Natural killer cell (primary cell): ENCODE results near the gene CFAP54. TPM values are rescaled to one million over a fixed set of nuclear protein-coding genes. Genes with fewer than 3 reads are reported as not detected.

ENCODE experiments used
- ATAC-seq, 3 donors: fragments of 150-1000 bp in 2 of 3; fragments of 200-7000 bp in 1 of 3; cut with Tn5 transposase; 1 replicate in 1 of 3; 2 replicates in 2 of 3; pipeline ENCODE4 v1.10.0; 2021; ENCODE audit warnings: mild to moderate bottlenecking in 2 of 3, moderate library complexity in 2 of 3
- DNase-seq, 2 donors: peaks; one replicate each; pipeline versions ENCODE4 v3.0.0 to v3.0.0-alpha.2; 2013 to 2021; ENCODE audit warnings: mixed read lengths in 1 of 2
- H3K27ac ChIP-seq: one replicate; pipeline ENCODE4 v1.5.1; 2013; ENCODE audit warnings: mild to moderate bottlenecking, low read length
- H3K27me3 ChIP-seq: one replicate; pipeline ENCODE4 v1.6.1; 2013; ENCODE audit warnings: low read length; ENCODE audit not compliant: control insufficient read depth, insufficient read depth
- H3K36me3 ChIP-seq: one replicate; pipeline ENCODE4 v1.6.1; 2013; ENCODE audit warnings: low read length; ENCODE audit not compliant: control insufficient read depth, insufficient read depth
- H3K4me1 ChIP-seq: one replicate; pipeline ENCODE4 v1.6.1; 2013; ENCODE audit warnings: low read length; ENCODE audit not compliant: control insufficient read depth, insufficient read depth
- H3K4me3 ChIP-seq: one replicate; pipeline ENCODE4 v1.5.1; 2013; ENCODE audit warnings: low read length
- H3K9me3 ChIP-seq: one replicate; pipeline ENCODE4 v1.6.1; 2013; ENCODE audit warnings: low read length; ENCODE audit not compliant: control insufficient read depth, insufficient read depth
- H3K27ac Mint-ChIP-seq, 2 donors: one replicate each; pipeline ENCODE4 v1.8.0; 2022; ENCODE audit warnings: mild to moderate bottlenecking in 2 of 2, mixed read lengths in 2 of 2, moderate library complexity in 1 of 2
- H3K27me3 Mint-ChIP-seq, 2 donors: one replicate each; pipeline ENCODE4 v1.8.0; 2022; ENCODE audit warnings: low read depth in 2 of 2, mixed read lengths in 2 of 2
- H3K36me3 Mint-ChIP-seq: one replicate; pipeline ENCODE4 v1.8.0; 2022; ENCODE audit warnings: mixed read lengths
- H3K4me1 Mint-ChIP-seq, 2 donors: one replicate each; pipeline ENCODE4 v1.8.0; 2022; ENCODE audit warnings: mixed read lengths in 2 of 2
- H3K4me3 Mint-ChIP-seq: one replicate; pipeline ENCODE4 v1.8.0; 2022; ENCODE audit warnings: mild to moderate bottlenecking, moderate library complexity, mixed read lengths
- H3K9me3 Mint-ChIP-seq, 2 donors: one replicate each; pipeline ENCODE4 v1.8.0; 2022; ENCODE audit warnings: mixed read lengths in 2 of 2
- WGBS: methylation state at CpG from one replicate; pipeline ENCODE4 v1.1.7; 2013; ENCODE audit warnings: missing lambda C conversion rate; ENCODE audit not compliant: insufficient coverage; 5-methylcytosine and 5-hydroxymethylcytosine counted together
- intact Hi-C: fragments of 100-400 bp; cut with micrococcal nuclease; formaldehyde crosslinking; loops from one replicate; pipeline ENCODE4 v1.14.2; 2022
- total RNA-seq, 4 donors: library from RNA; stranded (reverse); fragments of 120-200 nt in 1 of 4; gene quantifications; one replicate each; pipeline versions ENCODE4 v1.2.3 to v1.2.4, GENCODE V29; 2013 to 2022
- TF ChIP-seq, protein P1 (sequence below): fragments of 200-600 bp; IDR thresholded peaks from one replicate; pipeline ENCODE4 v1.8.0; 2022; ENCODE audit warnings: antibody characterized with exemption

Gene CFAP54
- total RNA-seq, 3 donors from 2014 or later (not counting 1 experiment from before 2014, with no cell fraction given): 0.56 to 1.5 (median 1.2) TPM

DNA sequence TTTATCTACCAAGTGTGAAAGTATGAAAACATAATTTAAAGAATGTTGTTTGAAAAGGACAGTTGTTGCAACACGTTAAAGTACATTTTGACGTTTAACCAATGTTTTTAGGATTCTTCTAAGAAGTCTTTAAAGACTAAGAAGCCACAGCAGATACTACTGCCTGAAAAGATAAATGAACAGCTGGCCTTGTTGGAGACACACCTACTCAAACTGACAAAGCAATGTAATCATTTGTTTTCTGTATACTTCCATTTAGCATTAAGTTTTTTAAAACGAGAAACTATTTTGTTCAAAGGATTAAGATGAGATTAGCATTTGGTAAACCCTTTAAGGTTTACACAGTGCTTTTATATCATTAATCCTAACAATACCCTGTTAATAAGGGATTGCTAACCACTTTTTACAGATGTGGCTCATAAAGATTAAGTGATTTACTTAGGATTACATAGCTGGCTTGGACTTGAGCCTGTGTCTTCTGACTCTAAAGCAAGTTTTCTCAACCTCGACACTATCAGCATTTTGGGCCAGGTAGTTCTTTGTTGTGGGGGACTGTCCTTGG lies 134.4 kb downstream of the CFAP54 start:
- no peak for ATAC-seq
- Mint-ChIP-seq H3K27ac (no peak overlapping the region), H3K36me3 (no peaks in the 10 kb centered on the region), H3K9me3 (no peaks in the 10 kb centered on the region), H3K27me3 (peaks cover 6 to 28% of the 10 kb centered on the region in 2 donors), H3K4me3 (no peak overlapping the region), H3K4me1 (no peaks in the 10 kb centered on the region)
- TF ChIP-seq, protein P1, sequence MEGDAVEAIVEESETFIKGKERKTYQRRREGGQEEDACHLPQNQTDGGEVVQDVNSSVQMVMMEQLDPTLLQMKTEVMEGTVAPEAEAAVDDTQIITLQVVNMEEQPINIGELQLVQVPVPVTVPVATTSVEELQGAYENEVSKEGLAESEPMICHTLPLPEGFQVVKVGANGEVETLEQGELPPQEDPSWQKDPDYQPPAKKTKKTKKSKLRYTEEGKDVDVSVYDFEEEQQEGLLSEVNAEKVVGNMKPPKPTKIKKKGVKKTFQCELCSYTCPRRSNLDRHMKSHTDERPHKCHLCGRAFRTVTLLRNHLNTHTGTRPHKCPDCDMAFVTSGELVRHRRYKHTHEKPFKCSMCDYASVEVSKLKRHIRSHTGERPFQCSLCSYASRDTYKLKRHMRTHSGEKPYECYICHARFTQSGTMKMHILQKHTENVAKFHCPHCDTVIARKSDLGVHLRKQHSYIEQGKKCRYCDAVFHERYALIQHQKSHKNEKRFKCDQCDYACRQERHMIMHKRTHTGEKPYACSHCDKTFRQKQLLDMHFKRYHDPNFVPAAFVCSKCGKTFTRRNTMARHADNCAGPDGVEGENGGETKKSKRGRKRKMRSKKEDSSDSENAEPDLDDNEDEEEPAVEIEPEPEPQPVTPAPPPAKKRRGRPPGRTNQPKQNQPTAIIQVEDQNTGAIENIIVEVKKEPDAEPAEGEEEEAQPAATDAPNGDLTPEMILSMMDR: no peak
- Histone ChIP-seq H3K4me3 (no peak overlapping the region), H3K9me3 (no peaks in the 10 kb centered on the region), H3K4me1 (no peaks in the 10 kb centered on the region), H3K27me3 (no peaks in the 10 kb centered on the region), H3K27ac (no peak overlapping the region), H3K36me3 (no peaks in the 10 kb centered on the region)
- intact Hi-C loops: no loop called here
- WGBS: 90% methylated on average over 3 of the region's 4 CpGs
- no peak for DNase-seq

DNA sequence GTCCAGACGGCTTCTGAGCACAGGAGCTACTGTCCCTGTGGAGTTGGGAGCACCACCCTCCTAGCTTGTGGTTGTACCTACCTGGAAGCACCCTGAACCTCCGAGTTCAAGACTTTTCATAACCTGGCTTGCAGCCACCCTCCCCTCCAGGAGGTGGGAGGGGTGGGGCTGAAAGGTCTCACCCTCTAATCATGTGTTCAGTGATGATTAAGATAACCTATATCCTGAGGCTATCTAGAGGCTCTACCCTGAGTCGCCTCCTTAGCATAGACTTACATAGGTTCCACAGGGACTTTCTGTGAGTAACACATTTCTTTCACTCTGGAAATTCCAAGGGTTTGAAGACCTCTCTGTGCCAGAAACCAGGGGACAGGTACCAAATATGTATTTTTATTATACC lies 146.5 kb downstream of the CFAP54 start:
- H3K4me3 Mint-ChIP-seq: no peak overlapping the region
- WGBS: 89% methylated on average over 2 of the region's 3 CpGs
- intact Hi-C loops: no loop called here
- H3K4me1 ChIP-seq: no peaks in the 10 kb centered on the region
- ATAC-seq (no peak), DNase-seq (no peak)
- H3K36me3 Mint-ChIP-seq: no peaks in the 10 kb centered on the region
- no peaks in the 10 kb centered on the region for H3K9me3 ChIP-seq
- H3K9me3 Mint-ChIP-seq: peaks cover 0 to 2% of the 10 kb centered on the region in 2 donors
- H3K27me3 Mint-ChIP-seq: peaks cover 10 to 12% of the 10 kb centered on the region in 2 donors
- H3K27ac Mint-ChIP-seq: no peak overlapping the region
- H3K4me3 ChIP-seq: no peak overlapping the region
- H3K36me3 ChIP-seq: no peaks in the 10 kb centered on the region
- no peak overlapping the region for H3K27ac ChIP-seq
- H3K4me1 Mint-ChIP-seq: no peaks in the 10 kb centered on the region
- TF ChIP-seq, protein P1: no peak
- no peaks in the 10 kb centered on the region for H3K27me3 ChIP-seq

DNA sequence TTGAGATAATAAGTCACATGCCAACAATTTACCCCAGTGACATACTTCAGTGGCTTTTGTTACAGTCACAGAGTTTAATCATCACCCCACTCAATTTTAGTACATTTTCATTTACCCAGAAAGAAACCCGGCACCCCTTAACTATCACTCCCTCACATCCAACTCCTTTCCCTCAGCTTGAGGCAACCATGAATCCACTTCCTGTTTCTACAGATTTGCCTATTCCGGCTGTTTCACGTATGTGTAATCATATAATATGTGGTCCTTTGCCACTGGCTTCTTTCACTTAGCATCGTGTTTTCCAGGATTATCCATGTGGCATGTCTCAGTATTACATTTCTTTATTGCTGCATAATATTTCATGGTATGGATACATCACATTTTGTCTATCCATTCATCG lies 147.5 kb downstream of the CFAP54 start:
- TF ChIP-seq, protein P1: no peak

DNA sequence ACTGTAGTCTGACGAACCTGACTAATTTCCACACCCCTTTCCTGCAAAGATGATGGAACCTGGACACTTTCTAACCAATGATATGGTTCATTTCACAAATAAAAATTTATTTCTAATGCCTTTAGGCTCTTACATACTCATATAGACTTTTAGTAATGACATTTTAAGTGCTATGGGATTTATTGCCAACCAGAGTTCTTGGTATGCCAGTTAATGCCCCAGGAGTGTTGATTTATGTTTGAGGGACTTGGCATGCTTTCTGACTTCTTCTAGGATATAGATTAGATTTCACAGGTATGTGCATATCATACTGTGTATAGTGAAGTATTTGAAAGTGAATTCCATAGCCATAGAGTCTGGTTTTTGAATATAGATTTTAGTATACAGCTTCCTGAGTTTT lies 159.5 kb downstream of the CFAP54 start:
- ATAC-seq: no peak
- 86% methylated on average over 1 of the region's 1 CpG for WGBS
- H3K27me3 Mint-ChIP-seq: peaks cover 10 to 15% of the 10 kb centered on the region in 2 donors
- H3K27me3 ChIP-seq: no peaks in the 10 kb centered on the region
- TF ChIP-seq, protein P1: no peak
- no peaks in the 10 kb centered on the region for H3K36me3 Mint-ChIP-seq
- H3K4me3 ChIP-seq: no peak overlapping the region
- H3K9me3 Mint-ChIP-seq: peaks cover 0 to 2% of the 10 kb centered on the region in 2 donors
- no peak overlapping the region for H3K4me3 Mint-ChIP-seq
- H3K27ac ChIP-seq: no peak overlapping the region
- H3K4me1 ChIP-seq: no peaks in the 10 kb centered on the region
- DNase-seq: no peak
- intact Hi-C loops: no loop called here
- no peaks in the 10 kb centered on the region for H3K36me3 ChIP-seq
- no peaks in the 10 kb centered on the region for H3K4me1 Mint-ChIP-seq
- no peak overlapping the region for H3K27ac Mint-ChIP-seq
- H3K9me3 ChIP-seq: no peaks in the 10 kb centered on the region

More for the DNA sequence above, 147.5 kb downstream of the CFAP54 start:
- 95% methylated on average over 4 of the region's 5 CpGs for WGBS
- no peak overlapping the region for H3K4me3 Mint-ChIP-seq
- Histone ChIP-seq H3K4me3 (no peak overlapping the region), H3K27me3 (no peaks in the 10 kb centered on the region), H3K36me3 (no peaks in the 10 kb centered on the region), H3K4me1 (no peaks in the 10 kb centered on the region), H3K27ac (no peak overlapping the region), H3K9me3 (no peaks in the 10 kb centered on the region)
- ATAC-seq (no peak), DNase-seq (no peak)
- intact Hi-C loops: no loop called here
- peaks cover 0 to 2% of the 10 kb centered on the region in 2 donors for H3K9me3 Mint-ChIP-seq
- H3K27me3 Mint-ChIP-seq: peaks cover 10 to 12% of the 10 kb centered on the region in 2 donors
- H3K4me1 Mint-ChIP-seq: no peaks in the 10 kb centered on the region
- H3K27ac Mint-ChIP-seq: no peak overlapping the region
- H3K36me3 Mint-ChIP-seq: no peaks in the 10 kb centered on the region
